Effector CD4-positive, alpha-beta T cell (primary cell): Measurements from ENCODE around the gene REPIN1.

Experiments
- DNase-seq: peaks from one replicate; pipeline ENCODE4 v3.0.0-alpha.2; 2020
- total RNA-seq: gene quantifications from one replicate; lab custom pipeline; 2026; lab: John Stamatoyannopoulos, UW

The REPIN1 gene
- total RNA-seq = 58.0 reads per million, percentile 71 among the genes with 10 or more reads in this experiment

DNA sequence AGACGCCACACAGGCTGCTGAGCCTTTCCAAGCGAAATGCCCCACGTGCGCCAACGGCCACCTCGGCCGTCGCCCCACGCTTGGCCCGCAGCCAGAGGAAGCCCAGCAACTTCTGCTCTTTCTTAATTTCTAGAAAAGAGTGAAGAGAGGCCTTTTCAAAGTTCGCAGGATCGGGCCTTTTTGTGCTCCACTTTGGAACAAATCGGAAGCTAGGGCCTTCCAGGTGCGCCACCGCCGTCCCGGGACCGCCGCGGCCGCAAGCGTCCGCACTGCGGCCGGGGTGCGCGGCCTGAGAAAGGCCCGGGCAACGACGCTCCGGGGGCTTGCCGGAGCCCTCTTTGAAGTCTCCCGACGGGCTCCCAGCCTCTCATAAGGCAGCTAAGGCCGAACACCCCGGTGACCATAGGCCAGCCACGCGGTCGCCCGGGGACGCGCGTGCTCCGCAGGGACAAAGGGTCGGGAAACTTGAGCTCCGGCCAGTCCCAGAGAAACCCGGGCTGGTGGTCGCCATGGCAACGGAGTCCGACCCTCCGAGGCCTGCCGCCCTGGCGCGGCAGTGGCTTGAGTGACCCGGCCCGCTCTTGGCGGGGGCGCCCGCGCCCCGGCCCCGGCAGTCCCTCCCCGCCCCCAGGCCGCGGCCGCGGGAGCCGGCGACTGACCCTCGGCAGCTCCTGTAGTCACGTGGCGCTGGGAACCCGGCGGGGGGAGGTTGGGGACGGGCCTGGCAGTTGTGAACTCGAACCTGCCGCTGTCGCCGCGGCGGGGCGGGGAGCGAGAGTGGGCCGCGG is at the start of gene REPIN1:
TSS of gene REPIN1 (plus strand) at position 727 of the 788 bp plus-strand sequence. CDS start 890 bp downstream, outside the sequence.
- peak; percentile 77 for DNase-seq

DNA sequence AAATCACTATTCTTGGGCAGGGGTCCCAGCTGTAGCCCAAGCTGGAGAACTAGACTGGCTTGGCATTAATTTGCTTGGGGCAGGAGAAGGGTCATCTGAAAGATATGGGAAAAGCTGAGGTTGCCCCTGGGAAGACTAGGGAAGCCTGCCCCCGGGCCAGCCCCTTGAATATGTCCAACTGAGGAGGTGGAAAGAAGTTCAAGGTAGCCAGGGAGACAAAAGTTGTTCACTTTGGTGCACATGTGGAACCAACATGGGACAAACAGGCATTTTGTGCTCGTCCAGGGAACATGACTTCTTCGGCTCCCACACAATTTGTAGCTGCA is 46.9 kb upstream of the REPIN1 start:
- DNase-seq = no peak

DNA sequence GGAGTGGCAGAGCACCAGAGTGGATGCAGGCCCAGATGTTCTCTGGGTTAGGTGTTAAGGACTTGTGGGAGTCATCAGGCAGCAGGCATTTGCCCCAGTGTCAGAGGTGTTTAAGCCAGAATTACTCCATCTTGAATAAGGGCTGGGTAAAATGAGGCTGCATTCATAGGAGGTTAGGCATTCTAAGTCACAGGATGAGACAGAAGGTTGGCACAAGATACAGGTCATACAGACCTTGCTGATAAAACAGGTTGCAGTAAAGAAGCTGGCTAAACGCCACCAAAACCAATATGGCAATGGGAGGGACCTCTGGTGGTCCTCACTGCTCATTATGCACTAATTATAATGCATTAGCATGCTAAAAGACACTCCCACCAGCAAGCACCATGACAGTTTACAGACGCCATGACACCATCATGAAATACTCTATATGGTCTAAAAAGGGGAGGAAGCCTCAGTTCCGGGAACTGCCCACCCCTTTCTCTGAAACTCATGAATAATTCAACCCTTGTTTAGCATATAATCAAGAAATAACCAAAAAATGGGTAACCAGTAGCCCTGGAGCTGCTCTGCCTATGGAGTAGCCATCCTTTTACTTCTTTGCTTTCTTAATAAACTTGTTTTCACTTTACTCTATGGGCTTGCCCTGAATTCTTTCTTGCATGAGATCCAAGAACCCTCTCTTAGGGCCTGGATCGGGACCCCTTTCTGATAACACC is 46.3 kb upstream of the REPIN1 start:
- DNase-seq = no peak

DNA sequence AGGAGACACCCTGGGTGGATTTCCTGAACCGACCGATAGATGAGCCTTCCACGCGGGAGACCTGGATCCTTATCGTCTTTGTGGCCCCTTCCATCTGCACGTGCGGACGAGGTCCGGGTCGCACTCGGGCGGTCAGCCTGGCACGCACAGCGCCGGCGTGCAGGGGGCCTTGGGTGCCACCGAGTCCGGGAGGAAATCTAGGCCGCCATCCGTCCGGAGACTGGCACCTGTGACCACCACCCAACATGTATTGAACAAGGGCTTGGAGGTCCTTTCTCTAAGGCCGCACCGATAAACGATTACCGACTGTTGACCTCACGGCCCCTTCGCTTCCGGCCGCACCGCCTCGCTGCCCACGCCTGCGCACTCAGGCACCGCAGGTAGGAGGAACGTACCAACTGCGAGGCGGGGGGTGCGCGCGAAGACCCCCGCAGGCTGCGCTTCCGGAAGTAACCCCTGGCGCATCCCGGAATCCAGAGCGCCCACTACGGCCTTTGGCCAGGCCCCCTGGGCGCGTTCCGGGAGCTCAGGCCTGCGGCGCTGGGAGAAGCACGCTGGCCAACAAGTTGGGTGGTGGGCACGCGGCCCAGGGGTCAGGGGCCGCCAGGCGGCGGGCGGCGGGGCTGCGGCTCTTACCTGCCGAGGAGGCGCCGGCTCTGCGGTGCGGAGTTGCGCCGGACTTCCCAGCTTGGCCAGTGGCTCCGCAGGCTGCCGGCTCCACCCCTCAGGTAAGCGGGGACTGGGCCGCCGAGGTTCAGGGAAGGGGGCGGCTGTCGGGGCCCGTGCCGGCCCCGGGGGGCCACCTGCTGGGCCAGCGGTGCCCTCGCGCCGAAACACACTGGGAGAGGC is 45.6 kb upstream of the REPIN1 start, which contains the start of the genes ACTR3C and LRRC61:
TSS of gene ACTR3C (minus strand) at position 713 of the 849 bp plus-strand sequence. CDS start 28,249 bp downstream, outside the sequence.
TSS of gene LRRC61 (plus strand) at position 523 of the 849 bp plus-strand sequence. CDS start 13,507 bp downstream, outside the sequence.
- peak; percentile 12 for DNase-seq

DNA sequence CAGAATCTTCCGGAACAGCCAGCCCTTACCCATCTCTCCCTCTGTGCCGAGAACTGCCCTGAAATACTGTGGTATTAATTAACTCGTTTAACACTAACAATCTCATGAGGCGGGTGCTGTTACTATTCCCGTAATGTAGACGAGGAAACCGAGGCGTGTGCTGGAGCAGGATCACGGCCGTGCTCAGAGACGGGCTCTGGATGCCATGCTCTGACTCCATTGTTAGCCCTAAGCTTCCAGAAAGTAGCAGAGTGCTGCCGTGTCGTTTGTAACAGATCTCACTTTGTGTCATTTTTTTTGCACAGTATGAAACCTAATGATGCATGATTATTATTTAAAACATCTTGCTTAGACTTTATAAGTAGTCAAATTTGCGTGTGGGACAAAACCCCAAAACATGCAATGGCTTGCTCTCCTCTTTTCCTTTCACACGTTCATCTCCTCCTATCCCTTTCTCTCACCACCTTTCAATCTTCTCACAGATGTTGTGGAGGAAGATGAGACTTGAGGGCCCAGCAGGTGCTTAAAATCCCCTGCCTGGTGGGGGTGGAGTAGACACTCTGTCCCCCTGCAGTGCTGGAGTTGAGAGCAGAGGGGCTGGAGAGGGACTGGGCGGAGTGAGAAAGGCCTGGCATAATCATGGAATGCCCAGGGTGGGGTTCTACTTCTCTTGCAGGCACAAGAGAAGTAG is 44.8 kb upstream of the REPIN1 start:
- no peak for DNase-seq

DNA sequence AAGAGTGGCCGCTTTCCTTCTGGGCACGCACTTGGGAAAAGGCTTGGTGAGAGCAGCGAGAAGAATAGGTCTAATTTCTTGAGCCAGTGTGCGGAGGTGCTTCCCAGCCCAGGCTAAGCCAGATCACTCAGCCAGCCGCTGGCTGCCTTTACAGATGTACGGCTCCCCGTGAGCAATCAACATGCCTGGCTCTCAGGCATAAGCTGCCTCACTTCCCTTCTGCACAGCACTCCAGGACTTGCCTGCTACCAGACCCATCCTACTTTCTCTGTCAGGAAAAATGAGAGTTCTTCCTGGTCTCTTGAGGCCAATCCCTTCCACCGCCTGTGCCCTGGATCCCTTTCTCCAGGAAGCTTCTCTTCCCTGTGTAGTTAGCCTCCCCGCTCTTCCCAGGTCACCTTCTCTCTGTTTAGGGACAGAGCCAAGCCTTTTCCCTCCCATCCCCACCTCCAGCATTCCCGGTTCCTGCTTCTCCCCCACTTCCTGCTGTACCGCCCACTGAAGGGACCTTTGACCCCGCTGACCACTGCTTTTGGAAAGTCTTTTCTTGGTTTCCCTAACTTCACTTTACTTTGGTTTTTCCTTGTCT is 44.2 kb upstream of the REPIN1 start:
- no peak for DNase-seq

DNA sequence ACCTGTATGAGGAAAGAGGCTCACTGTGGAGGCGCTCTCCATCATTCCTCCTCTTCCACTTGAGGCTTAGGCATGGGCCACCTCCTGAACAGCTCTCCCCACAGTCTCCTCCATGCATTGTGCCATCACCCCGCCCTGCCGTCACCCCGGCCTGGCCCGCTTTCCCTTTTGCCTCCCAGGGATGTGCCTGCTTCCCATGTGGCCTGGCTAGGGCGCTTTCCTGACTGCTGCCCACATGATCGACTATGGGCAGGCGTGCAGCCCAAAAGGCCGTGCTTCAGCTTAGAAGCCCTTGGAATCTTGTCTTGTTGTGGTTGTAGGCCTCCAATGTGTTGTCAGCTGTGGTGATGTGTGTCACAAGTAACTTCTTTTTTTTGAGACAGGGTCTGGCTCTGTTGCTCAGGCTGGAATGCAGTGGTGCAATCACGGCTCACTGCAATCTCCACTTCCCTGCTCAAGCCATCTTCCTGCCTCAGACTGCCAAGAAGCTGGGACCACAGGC is 43.5 kb upstream of the REPIN1 start:
- DNase-seq = no peak

DNA sequence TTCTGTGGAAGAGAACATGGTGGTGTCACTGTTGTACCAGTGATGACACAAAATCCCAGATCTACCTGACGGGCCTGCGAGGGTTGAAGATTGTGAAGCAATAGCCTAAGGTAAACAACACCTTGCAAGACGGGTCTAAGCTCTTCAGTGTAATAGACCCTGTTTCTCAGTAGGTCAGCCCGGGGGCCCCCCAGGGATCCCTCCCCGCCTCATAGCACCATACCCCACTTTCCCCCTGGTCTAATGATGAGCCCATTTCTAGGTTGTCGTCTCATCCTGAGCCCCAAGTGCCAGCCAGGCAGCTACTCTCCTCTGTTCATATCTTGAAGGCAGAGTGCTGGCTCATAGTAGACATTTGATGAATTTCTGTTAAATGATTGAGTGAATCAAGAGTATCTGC is 42.7 kb upstream of the REPIN1 start:
- DNase-seq = no peak

DNA sequence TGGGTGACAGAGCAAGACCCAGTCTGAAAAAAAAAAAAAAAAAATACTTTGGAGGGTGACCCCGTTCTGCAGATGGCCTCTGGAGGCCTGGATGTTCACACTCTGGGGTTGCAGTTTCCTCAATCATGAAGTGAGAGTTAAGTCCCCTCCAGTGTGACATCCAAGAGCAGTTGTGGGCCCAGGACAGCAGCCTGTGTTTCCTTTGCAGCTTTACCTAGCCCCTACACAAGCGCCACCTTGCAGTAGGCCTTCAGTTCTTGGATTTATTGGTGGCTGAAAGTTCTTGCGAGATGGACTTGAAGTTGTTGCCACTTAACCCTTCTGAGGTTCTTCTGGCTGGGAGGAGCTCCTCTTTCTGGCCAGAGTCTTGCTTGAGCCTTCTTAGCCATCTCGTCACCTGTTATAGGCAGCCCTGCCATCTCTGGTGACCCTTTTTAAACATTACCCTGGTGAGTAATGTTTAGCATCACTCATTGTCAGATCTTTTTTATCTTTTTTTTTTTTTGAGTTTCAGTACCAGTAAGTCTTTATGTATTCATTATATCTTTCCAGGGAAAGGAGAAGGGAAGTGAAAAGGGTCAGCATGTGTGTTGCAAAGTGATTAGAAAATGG is 41.9 kb upstream of the REPIN1 start:
- DNase-seq = no peak

DNA sequence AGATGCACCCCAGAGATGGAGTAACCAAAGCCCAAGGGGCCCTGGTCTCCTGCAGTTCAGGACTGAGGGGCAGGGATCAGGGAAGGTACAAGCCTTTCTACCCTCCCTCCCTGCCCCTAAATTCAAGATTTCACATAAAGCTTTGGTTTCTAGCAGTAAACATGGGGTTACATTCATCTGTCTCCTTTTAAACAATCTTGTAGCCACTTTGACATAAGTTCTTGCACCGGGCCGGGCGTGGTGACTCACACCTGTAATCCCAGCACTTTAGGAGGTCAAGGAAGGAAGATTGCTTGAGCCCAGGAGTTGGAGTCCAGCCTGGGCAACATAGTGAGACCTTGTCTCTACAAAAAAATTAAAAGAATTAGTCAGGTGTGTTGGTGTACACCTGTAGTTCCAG is 41.3 kb upstream of the REPIN1 start:
- DNase-seq = no peak

DNA sequence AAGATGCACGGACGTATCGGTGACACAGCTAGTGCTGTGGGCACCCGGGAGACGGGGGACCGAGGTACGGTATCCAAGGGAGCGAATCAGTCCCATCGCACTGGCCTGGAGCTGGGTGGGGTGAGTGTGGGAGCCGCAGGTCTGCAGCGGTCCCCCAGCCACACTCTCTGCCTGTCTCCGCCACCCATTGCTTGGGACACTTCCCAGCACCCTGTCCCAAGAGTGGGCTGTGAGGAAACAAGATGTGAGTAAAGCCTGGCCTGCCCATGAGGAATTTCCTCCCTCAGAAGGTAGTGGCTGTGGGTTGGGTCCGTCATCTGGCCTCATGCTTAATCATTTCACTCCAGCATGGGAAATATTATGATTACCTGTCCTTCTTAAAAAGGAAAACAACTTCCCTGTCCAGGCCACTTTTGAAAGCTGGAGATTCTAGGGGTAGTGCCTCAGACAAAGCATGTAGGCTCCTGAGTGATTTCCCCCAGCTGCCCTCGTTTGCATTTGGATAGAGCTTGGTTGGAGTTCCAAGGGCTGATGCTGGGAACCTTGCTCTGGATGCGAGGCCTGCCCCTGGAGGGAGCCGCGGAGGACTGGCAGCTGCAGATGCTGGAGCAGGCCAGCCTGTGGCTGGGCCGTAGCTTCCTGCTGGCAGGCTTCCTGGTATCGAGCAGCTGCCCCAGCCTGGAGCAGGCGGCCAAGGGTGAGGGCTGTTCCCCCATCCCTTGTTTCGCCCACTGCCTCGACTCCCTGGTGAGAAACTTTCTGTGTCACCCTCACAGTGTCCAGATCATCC is 39.1 kb upstream of the REPIN1 start:
- no peak for DNase-seq

DNA sequence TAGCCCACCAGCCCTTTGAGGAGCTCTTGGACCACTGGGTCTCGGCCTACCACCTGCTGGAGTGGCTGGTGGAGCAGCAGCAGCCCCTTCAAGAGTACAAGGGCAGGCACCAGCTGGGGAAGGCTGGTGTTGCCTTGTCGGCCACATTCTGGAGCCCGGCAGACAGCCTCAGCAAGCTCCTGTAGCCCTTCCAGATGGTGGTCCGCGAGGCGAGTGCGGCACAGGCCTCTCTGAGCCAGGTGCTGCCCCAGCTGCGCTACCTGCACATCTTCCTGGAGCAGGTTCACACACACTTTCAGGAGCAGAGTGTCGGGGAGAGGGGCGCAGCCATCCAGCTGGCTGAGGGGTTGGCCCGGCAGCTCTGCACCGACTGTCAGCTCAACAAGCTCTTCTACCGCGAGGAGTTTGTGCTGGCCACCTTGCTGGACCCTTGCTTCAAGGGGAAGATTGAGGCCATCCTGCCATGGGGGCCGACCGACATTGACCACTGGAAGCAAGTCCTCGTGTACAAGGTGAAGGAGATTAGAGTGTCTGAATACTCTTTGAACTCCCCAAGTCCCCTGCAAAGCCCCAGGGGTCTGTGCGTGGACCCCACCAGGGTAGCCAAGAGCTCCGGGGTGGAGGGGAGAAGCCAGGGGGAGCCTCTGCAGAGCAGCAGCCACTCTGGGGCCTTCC is 38.3 kb upstream of the REPIN1 start:
- no peak for DNase-seq

DNA sequence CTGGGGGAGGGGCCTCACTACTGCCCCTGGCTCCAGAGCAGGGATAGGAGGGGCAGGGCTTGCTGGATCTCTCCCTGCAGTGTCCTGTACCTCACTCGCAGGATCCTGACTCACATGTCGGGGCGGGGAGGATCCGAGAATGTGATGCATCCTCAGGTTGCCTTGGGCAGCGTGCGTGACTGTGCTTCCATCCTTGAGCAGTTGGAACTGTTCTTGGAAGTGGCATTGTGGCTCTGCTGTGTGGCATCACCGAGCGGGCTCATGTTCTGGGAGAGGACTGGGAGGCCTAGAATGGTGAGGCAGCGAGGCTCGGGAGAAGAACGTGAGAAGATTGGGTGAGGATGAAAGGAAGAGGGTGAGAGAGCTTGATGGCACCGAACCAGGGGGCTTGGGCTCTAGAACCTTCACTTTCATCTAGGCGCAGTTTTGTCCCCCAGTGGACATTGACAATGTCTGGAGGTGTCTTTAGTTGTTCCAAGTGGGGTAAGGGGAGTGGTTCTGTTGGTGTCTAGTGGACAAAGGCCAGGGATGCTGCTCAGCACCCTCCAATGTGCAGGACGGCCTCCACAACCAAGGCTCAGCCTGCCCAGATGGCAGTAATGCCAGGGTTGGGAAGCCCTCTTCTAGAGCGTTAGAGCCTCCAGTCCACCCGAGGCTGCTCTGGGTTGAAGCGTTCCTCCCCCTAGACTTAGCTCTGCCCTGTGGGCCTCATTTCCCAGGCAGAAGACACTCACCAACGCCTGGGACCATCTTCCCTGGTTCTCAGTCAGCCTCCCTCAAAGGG is 35.6 kb upstream of the REPIN1 start:
- DNase-seq = no peak

DNA sequence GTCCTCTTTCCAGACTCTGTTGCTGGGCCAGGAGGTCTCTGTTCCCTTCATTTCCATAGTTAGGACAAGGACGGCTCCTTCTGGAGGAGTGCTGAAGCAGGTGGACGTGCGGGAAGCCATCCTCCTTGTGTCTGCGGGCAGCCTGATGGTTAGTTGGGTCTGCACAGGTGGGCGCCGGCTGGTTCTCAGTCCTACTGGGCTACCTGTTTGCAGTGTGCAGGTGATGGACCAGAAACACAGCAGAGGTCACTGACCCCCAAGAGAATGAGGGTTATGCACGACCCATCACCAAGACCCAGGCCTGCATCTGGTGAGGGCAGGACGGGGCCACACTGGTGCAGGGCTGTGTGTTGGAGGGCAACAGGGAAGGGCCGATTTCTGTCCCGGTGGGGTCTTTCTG is 35.0 kb upstream of the REPIN1 start:
- no peak for DNase-seq

DNA sequence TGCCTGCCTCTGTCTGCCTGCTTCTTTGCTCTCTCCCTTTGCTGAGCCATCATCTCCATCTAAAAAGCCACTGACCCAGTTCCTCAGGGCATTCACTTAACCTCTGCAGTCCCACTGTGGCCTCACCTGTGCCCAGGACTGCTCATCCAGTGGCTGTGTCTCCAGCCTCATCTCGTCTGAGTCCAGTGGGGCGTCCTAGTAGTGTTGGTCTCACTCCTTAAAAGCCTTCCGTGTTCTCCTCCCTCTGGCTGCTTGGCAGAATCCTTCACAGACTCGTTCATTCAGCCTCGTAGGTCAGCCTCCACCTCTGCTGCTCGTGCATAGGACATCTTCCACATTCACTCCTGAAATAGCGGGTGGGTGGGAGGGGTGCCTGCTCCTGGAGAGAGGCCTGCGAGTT is 34.5 kb upstream of the REPIN1 start:
- no peak for DNase-seq

DNA sequence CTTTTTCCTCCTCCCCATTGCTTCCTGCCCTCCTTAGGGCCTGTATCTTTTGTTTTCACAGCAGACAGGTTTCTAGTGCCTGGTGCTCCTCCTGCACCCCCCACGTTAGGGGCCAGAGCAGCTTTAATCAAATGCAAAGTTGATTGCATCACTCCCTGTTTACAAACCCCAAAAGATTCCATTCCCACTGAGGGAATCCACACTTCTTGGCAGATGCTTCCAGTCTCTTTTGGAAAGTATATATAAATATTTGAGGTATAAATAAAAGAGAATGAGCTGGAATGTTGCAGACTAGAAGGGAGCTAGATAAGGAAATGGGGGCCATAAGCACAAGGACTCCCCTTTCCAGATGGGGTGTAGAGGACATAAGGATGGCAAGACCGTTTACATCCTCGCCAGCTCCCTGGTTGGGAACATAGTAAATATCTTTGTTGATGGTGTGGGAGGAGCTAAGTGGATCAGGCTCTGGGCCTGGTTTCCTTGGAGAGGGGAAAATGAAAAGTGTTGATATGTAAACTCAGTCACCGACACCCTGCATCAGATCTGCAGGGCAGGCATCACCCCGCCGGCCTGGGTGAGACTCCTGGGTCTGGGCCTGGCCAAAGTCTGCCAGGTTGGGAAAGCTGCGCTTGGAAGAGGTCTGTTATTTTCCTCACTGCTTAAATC is 33.4 kb upstream of the REPIN1 start:
- no peak for DNase-seq

DNA sequence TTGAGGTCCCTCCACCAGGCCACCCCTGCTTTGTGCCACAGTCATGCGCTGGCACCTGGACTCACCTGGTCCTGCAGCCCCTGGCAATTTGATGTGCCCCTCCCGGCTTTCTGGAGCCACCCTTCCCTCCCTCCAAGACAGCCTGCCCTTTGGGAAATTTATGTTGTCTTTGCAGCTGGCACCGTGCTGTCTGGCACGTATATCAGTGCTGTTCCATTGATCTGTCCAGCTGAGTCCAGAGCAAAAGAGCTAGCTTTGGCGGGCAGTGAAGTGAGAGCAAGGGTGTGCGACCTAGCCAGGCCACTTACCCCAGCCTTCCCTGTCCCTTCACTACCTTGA is 32.9 kb upstream of the REPIN1 start:
- DNase-seq = no peak

DNA sequence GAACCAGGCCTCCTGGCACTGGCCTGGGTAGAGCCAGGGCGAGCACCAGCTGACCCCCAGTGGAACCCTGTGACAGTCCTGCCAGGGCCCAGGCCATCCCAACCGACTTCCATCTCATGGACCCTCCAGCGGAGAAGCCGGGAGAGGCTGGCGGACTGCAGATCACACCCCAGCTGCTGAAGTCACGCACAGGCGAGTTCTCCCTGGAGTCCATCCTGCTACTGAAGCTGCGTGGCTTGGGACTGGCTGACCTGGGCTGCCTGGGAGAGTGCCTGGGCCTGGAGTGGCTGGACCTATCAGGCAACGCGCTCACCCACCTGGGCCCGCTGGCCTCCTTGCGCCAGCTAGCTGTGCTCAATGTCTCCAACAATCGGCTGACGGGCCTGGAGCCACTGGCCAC is 31.9 kb upstream of the REPIN1 start:
- DNase-seq = no peak

DNA sequence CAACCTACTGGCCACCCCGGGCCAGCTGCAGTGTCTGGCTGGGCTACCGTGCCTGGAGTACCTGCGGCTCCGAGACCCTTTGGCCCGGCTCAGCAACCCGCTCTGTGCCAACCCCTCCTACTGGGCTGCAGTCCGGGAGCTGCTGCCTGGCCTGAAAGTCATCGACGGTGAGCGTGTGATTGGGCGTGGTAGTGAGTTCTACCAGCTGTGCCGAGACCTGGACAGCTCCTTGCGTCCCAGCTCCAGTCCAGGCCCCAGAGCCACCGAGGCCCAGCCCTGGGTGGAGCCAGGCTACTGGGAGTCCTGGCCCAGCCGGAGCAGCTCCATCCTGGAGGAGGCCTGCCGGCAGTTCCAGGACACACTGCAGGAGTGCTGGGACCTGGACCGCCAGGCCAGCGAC is 31.4 kb upstream of the REPIN1 start:
- DNase-seq = no peak
